GM19035 (cell line): ENCODE data around the gene TNNT2.

ENCODE experiments used
- ATAC-seq: cut with Tn5 transposase; IDR thresholded peaks from one replicate; pipeline ENCODE4 v1.9.1; 2021; ENCODE audit not compliant: unreplicated experiment

The TNNT2 gene

DNA sequence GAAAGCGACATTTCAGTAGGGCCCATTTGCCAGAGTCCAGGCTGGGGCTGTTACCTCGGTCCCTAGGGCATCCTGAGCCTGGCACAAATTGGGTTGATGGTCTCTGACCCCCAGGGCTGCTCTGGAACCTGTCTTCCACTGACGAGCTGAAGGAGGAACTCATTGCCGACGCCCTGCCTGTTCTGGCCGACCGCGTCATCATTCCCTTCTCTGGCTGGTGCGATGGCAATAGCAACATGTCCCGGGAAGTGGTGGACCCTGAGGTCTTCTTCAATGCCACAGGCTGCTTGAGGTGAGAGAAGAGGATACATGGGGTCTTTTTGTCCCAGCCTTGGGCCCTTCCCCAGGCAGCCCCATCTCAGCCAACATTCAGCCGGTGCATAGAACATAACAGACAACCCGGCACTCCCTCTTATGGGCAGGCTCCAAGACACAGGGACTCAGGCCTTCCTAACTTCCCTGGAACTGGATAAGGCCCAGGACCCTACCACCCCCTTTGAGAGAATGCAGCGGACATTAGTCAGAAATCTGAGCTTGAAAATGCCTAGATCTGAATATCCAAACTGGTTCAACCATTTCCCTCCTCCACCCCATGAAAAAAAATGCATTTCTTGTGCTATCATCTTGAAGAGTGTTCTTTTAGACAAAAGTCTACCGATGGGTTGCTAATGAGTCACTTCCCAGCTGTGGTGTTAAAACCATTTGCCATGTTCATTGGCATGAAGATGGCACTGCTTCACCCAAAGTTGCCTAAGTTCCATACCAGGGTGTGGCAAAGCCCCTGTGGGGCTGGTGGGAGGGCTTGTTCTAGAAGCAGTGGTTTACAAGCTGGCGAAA is 58.8 kb downstream of the TNNT2 start:
- no peak for ATAC-seq

DNA sequence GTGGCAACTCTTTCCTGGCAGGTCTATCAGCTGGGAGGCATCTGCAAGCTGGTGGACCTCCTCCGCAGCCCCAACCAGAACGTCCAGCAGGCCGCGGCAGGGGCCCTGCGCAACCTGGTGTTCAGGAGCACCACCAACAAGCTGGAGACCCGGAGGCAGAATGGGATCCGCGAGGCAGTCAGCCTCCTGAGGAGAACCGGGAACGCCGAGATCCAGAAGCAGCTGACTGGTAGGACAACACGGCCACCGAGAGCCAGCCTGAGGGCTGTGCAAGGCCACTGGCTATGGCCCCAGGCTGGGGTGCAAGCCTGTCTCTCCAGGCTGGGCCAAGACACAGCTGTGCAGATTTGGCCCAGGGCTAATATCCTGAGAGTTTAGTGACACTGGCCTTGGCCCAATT is 59.9 kb downstream of the TNNT2 start:
- no peak for ATAC-seq

DNA sequence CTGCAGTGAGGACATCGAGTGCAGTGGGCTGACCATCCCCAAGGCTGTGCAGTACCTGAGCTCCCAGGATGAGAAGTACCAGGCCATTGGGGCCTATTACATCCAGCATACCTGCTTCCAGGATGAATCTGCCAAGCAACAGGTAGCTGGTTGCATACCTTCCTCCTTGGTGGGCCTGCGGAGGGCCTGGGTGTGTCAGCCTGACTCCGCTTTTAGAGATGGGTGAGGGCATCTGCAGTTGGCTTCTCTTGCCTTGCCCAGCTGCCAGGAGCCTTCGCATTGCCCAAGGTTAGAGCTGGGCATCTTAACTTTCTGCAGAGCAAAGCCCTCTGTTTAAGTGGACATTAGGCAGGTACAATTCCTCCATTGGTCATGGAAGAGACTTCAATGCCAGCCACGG is 60.9 kb downstream of the TNNT2 start:
- no peak for ATAC-seq

DNA sequence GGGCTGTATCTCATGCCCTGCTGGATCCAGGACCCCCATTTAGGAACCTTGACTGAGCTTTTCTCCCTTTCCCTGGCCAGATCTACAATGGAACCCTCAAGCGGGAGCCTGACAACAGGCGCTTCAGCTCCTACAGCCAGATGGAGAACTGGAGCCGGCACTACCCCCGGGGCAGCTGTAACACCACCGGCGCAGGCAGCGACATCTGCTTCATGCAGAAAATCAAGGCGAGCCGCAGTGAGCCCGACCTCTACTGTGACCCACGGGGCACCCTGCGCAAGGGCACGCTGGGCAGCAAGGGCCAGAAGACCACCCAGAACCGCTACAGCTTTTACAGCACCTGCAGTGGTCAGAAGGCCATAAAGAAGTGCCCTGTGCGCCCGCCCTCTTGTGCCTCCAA is 64.4 kb downstream of the TNNT2 start:
- ATAC-seq = no peak

DNA sequence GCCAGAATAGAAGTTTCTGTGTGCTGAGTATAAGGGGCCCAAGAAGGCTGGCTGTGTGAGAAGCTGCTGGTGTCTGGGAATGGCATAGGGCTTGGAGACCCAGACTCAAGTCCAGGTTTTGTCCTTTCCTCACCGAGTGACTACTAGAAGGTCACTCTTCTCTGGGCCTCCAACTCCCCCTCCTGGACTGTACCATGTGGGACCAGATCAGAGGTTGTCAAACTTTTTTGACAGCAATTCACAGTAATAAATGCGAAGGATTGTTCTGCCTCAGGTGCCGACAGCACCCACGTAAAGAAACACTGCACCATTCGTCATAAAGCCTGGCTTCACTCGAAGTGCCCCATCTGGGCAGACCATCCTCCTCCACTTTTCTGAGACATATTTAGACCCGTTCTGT is 65.2 kb downstream of the TNNT2 start:
- ATAC-seq = no peak

DNA sequence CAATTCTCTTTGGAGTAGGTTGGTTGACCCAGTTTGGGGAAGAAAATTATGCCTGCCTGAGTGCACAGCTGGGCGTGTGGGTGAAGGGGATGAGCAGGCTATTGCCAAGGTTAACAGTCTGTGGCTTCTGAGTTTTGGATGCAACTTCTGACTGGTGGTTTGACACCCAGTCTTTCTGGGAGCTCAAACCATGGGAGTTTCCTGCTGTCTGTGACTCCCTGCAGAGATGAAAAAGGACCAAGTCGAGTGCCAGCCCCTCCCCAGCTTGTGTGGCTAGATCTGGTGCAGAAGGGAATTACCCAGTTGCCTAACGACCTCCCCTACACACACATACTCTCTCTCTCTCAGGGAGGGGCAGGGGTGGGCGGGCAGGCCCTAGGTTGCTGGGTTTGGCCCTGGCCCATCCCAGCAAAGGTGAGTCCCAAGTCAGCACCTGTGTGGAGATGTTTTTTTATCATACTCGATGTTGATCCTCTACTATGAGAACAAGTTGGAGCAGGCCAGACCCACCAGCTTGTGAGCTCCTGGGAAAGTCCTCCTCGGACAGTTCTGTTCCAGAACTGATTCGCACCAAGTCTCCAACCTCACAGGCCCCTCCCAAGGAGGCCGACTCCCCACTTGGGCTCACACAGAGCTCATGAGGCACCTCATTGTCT is 66.0 kb downstream of the TNNT2 start:
- no peak for ATAC-seq

DNA sequence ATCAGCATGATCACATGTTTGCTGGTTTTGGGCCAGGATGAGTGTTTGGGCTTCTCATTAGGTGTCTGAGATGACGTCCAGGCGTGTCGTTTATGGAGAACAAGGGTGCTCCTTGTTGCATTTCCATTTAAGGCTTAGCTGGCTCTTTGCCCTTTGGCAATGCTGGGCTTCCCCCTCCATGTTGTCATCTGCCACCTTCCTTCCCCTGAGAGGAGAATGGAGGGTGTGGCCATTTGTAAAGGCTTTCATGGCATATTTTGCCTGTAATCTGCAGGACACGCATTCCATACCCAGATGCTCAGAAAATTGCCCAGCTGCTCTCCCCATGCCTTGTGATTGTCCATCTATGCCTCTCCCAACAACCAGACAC is 66.5 kb downstream of the TNNT2 start:
- ATAC-seq = no peak

DNA sequence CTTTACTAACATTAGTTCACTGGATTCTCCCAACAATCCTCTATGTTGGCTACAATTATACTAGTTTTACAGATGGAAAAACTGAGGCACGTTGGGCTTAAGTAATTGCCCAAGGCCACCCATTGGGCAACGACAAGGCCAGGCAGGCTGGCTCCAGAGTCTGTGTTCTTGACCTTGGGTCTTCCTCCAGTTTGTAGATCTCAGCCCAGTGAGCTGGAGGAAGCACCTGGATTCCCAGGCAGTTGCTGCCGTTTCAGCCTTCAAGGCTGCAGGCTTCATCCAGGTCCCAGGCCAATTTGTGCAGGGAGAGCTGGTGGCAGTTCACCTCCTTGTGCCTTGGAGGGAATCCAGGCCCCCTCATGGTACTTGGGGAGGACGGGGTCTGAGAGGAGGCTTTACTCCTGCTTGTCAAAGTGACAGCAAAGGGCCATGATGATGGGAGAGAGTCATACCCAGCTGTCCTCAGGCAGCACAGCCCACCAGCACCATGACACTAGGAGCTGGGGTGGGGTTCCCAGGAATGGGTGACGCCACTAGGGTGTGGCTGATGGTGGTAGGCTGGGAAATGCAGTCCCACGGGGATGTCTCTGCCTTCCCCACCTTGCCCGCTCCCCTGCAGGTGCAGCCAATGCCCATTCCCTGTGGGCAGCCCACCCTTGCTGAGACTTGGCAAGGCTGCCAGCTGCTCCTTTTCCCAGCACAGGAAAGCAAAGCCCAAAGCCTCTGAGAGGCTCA is 67.1 kb downstream of the TNNT2 start:
- ATAC-seq = no peak

DNA sequence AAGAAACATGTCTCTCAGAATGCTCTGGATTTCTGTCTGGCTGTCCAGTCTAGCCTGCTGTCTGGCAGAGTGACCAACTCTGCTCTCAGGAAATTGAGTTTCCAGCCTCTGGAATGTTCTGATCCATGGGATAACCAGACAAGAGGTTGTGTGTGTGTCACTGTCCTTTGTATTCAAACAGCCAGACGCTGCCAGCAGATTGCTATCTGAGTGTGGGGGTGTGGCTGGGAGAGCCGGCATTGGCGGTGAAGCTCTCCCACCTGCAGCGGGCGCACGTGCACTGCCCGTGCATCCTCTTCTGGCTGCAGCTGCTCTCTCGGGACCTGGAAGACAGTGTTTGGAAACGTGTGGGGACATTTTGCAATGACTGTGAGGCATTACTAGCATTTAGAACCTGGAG is 68.1 kb downstream of the TNNT2 start:
- no peak for ATAC-seq
